HG03097 (cell line): ENCODE measurements around the gene PRDM15.

ENCODE experiments used
- ATAC-seq: cut with Tn5 transposase; IDR thresholded peaks from one replicate; pipeline ENCODE4 v1.9.1; 2021; ENCODE audit not compliant: unreplicated experiment, low FRiP score

PRDM15 gene

DNA sequence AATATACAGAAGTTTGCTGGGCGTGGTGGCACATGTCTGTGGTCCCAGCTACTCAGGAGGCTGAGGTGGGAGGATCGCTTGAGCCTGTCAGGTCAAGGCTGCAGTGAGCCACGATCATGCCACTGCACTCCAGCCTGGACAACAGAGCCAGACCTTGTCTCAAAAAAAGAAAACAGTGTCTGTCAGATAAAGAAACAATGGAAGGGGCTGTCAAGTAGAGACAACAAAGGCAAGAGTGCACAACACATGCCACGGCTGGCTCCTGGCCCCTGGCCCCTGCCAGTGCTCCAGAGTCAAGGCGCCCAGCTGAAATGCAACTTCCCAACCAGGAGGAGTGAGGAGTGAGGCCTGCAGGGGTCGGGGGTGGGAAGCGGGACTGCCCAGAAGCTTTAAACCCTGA is 32.6 kb downstream of the PRDM15 start:
- ATAC-seq, result no peak

GRCh38 chr21:41846033-41846317 is 33.2 kb downstream of the PRDM15 start:
- no peak for ATAC-seq

GRCh38 chr21:41845310-41846032 is 33.7 kb downstream of the PRDM15 start:
- ATAC-seq, result no peak

- no peak for ATAC-seq
Observed at GRCh38 chr21:41843584-41843983, 35.6 kb downstream of the PRDM15 start.

DNA sequence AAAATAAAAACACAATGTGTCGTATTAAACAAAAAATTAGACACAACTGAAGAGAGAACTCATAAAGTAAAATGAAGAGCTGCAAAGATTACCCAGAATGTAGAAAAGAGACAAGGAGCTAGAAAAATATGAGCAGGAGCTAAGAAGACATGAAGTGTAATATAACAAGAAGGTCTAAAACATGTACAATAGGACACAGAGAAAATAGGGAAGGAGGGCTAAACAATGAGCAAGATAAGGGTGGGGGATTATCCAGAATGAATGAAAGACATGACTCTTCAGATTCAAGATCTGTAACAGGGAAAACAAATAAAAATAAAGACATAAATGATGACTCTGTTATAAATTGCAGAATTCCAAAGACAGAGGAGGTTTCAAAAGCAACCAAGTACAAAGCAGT is 38.3 kb downstream of the PRDM15 start:
- no peak for ATAC-seq

DNA sequence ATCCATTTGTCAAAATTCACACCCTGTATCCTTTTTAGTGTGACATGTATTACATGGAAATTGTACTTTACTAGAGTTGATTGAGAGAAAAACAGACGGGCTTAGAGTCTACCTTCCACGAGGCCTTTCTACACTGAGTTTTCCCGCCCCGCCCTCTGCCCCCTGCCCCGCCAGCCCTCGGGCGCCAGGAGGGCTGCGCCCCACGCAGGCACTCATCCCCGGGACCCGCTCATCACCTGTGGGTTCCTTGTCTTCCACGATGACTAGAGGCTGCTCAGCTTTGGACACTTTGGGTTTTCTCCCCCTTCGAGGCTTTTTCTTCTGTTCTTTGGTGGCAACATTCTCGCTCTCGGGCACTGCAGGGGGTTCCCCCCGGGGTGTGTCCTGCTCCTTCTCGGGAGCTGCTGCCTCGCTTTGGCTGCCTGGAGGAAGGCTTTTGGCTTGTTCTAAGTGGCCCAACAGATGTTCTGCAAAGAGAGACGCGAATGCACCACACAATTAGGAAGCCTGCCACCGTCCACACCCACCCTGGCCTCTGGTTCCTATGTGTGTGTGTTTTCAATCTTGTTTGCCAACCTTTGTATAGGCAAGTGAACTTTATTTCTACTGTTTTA is 39.6 kb downstream of the PRDM15 start:
- no peak for ATAC-seq

GRCh38 chr21:41837756-41838297 is 41.3 kb downstream of the PRDM15 start:
- ATAC-seq, result no peak

- no peak for ATAC-seq
Observed at GRCh38 chr21:41836166-41837015, 42.8 kb downstream of the PRDM15 start.

DNA sequence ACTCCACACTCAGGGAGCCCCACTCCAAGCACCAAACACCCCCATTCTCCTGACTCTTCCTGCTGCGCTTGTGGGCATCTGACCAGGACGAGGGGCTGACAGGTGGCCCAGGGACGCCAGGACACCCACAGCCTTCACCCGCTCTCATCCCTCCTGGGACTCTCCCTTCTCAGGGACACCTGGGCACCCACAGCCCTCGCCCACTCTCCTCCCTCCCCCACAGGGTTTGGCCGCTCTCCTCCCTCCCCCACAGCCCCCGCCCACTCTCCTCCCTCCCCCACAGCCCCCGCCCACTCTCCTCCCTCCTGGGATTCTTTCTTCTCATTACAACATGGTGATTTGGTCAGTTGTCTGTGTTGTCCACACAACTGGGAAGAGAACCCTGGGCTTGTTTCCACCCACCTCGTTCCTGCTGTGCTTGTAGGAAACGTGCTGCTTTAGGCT is 43.4 kb downstream of the PRDM15 start:
- ATAC-seq, result no peak

GRCh38 chr21:41834926-41835663 is 44.0 kb downstream of the PRDM15 start:
- no peak for ATAC-seq

GRCh38 chr21:41834252-41834925 is 44.8 kb downstream of the PRDM15 start:
- no peak for ATAC-seq

DNA sequence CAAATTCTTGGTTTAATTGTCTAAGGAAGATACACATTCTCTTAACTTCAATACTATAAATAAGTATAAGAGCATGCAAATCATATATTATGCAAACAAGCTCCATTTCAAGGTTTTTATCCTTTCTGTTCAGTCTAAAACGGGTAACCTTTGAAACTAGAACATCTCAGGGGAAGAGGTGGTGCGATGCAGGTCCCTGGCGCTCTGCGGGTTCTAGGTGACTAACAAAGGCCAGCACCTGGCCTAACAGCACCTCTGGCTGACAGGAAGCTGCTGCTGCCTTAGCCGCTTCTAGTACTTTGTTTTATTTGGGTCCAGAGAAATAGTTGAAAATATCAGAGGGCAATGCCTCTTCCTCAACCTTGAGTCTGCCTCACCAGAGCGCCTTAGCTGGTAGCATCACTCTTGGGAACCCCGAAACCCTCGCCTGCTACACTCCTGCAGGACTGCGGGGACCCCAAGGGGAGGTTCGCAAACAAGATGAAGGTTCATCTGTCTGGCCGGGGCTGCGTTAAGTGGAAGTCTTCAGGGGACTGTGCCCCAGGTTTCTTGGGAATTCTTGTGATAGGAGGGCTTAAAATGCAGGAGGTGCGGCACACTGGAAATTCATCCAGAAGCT is 45.5 kb downstream of the PRDM15 start:
- ATAC-seq, result peak; percentile 53

DNA sequence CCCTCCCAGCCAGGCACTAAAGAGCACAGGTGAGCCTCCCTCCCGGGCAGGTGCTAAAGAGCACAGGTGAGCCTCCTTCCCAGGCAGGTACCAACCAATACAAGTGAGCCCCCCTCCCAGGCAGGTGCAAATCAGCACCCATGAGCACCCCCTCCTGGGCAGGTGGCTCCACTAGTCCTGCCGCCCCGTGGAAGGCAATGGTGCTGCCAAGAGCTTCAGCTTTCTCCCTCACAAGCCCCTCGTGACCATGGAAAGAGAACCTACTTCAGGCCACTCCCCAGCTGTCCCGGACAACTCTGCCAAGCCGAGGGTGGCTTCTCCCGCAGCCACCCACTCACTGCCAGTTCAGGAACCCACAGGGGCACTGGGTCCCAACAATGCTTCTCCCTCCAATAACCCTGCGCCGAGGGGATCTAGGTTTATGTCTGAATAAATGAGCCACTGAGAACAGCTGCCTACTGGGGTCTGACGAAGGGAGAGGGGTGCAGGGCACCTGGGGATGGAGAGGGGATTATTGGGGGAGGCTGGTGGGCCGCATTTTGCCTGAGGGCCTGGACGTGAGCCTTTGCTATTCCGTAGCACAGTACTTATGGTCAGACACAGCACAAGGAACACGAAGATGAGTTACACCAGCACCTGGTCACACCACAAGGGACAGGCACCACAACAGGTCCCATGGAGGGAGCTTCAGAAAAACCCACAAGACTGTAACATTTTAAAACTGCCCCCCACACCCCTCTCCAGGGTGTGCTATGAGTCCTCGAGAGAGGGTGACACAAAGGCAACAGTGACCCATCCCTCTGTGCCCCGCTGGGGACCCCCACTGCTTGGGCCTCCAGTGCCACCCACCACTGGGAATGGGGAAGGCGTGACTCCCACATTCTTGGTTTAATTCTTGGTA is 46.3 kb downstream of the PRDM15 start:
- ATAC-seq, result peak; percentile 15

DNA sequence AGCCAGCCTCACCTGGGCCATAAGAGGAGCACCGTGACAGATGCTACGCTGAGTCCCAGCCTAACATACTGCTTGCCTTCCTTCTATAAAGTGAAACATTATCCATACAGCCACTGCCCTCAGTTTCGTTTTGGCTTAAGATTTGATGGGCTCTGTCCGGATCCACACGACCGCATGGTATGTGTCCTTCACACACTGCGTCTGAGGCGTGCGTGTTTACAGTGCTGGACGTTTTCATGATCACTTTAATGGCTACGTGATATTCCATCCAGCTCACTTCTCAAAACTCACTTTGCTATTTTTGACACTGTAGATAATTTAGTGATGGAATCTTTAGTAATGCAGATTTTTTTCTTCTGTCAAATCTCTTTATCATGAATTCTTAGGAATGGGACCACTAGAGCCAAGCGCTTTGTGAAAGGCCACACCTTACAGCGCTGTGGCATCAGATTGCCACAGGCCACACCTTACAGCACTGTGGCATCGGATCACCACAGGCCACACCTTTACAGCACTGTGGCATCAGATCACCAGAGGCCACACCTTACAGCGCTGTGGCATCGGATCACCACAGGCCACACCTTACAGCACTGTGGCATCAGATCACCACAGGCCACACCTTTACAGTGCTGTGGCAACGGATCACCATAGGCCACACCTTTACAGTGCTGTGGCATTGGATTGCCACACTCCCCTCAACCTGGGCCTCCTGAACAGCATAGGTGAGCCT is 47.1 kb downstream of the PRDM15 start:
- no peak for ATAC-seq

DNA sequence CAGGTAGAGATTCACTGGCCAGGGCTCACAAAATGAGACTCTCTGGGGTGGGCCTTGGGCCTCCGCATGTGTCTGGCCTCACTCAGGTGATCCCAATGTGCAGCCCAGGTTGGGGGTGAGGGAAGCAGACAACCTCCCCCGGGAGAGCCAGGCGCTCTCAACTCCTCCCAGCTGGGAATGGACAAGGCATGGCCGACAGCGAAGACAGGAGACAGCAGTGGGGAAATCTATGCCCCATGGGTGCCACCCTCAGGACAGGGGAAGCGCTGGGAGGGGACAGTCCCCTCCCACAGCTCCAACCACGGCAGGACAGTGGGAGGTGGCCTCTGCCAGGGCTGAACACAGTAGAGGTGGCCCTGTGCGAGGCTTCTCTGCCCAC is 47.7 kb downstream of the PRDM15 start:
- ATAC-seq, result no peak

DNA sequence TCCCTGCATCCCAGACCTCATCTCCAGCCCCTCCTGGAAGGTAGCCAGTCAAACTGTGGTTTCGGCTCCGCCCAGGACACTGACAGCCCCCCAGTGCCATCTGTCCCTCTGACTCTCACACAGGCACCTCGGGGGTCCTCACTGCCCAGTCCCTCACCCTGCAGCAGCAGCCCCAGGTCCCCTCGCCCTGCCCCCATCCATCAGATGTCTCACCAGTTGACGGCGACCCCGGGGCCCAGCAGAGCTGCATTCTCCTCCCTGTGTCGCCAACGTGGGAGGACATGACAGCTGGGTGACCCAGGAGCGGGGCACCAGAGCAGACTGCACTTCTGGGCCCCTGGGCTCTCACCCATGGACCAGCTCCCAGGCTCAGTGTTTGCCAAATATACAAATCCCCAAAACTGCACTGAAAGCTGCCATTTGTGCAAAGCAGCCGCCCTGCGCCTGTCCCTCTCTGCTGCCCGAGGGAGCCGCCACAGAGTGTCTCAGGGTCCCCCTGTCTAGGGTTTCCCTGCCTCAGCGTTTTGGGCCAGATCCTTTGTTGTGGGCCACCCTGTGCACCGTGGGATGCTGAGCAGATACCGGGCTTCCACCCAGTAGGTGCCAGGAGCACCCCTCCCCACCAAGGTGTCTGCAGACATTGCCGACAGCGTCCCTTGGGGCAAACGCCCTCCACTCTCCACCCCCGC is 48.2 kb downstream of the PRDM15 start:
- no peak for ATAC-seq

- no peak for ATAC-seq
Observed at GRCh38 chr21:41830145-41830707, 48.9 kb downstream of the PRDM15 start.
